Glomerular visceral epithelial cell (primary cell): ENCODE results near the gene POLD4.
A peak's percentile ranks its signal among the peaks of the same experiment; 100 is the strongest.
"Not testable (repeated sequence)": the region's sequence is repeated elsewhere in the genome, so short reads cannot be mapped to it uniquely, and the experiment has no call there.

ENCODE experiments used
- DNase-seq: peaks from one replicate; pipeline ENCODE4 v3.0.0-alpha.2; 2016; ENCODE audit errors: extremely low spot score

POLD4 gene

DNA sequence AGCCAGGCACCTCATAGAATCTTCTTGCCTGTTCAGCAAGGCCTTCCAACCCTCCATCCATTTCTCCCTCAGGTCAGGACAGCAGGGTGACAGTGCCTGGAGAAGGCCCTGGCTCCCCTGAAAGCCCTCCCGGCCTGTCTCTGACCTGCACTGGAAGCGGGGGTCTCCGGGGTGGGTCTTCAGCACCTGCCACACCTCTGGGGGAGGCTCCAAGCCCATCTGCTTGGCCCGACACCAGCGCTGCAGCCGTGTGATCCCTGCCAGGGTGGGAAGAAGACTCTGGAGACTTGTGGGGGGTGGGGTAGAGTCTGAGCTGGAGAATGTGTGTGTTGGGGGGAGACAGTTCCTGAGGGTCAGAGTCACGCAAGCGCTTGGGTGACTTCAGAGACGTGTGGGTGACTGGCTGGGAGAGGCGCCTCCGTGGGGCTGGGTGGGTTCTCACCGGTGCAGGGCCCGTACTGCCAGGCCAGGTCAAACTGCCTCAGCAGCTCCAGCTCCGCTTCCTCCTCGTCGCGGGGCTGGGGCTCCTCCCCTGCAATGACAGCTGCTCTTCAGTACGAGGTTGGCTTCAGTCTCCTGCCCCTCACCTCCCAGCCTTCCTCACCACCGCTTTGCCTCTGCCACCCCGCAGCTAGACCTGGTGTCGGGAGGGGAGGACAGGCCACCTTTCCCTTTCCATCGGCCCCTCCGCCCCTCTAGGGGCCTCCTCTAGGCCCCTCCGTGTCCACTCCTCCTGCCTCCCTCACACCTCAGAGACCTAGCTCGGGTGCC is 615 bp downstream of the POLD4 start:
- DNase-seq = peak; percentile 58

- peak; percentile 84 for DNase-seq
Measured at GRCh38 chr11:67351275-67352005, 1.9 kb downstream of the POLD4 start.

DNA sequence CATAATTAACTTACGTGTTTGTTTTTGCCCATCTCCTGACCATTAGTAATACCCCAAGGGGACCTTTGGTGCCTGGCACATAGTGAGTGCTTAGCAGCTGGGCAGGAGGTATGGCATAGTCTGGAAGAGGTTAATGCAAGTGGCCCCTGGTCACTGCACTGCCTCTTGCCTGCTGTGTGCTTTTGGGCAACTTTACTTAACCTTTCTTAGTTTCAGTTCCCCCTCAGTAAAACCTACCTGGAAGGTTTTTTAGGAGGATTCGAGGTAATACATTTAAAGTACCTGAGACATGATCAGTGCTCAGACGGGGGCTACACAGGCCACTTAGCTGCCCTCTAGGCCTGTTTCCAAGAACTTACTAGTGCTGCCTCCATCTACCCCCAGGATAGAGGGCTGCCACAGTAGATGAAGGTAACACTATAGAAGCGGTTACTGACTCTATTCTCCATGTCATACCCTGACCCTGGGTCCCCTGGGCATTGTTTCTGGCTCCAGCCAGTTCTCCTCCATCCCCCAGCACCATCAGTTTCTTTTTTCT is 3.3 kb downstream of the POLD4 start:
- DNase-seq = no peak

GRCh38 chr11:67349457-67349856 is 3.9 kb downstream of the POLD4 start:
- DNase-seq = no peak

DNA sequence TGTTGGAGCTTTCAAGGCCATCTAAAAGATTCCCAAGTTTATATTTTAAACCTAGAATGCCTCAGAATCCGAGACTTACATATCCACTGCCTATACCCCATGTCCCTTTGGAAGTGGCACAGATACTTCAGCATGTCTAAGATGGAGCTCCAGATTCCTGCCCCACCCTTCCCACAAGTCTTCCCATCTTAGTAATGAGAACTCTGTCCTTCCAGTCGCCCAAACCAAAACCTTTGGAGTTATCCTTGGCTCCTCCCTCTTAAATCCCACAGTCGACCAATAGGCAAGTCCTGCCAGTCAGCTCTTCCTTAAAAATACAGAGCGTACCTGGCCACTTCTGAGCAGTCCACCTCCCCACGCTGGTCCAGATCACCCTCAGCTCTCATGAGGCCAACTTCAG is 4.3 kb downstream of the POLD4 start:
- DNase-seq = no peak

DNA sequence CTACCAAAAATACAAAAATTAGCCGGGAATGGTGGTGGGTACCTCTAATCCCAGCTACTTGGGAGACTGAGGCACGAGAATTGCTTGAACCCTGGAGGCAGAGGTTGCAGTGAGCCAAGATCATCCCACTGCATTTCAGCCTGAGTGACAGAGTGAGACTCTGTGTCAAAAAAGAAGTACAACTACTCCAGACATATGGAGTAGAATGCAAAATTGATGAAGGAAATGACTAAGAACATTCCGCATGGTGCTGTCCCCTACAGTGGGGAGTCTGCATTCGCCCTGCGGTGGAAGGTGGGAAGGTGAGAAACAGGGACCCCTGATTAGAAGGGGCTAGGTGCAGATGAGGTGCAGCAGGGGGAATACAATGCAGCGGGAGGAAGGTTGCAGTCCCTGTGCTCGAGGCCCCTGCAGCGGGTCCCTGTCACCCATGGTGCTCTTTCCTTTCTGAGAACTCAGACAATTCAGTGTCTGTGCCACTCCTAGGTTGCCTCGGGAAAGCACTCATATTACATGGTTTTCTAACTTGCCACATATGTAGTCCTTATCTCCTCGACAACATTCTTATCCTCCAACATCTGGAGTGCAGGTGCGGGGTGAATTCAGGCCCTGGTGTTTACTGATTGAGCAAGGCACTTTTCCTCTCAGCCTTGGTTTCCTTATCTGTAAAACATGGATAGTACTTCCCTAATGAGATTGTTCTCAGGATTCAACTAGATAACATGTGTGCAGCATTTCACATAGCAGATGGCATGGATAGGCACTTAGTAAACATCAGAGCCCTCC is 5.2 kb downstream of the POLD4 start:
- no peak for DNase-seq

DNA sequence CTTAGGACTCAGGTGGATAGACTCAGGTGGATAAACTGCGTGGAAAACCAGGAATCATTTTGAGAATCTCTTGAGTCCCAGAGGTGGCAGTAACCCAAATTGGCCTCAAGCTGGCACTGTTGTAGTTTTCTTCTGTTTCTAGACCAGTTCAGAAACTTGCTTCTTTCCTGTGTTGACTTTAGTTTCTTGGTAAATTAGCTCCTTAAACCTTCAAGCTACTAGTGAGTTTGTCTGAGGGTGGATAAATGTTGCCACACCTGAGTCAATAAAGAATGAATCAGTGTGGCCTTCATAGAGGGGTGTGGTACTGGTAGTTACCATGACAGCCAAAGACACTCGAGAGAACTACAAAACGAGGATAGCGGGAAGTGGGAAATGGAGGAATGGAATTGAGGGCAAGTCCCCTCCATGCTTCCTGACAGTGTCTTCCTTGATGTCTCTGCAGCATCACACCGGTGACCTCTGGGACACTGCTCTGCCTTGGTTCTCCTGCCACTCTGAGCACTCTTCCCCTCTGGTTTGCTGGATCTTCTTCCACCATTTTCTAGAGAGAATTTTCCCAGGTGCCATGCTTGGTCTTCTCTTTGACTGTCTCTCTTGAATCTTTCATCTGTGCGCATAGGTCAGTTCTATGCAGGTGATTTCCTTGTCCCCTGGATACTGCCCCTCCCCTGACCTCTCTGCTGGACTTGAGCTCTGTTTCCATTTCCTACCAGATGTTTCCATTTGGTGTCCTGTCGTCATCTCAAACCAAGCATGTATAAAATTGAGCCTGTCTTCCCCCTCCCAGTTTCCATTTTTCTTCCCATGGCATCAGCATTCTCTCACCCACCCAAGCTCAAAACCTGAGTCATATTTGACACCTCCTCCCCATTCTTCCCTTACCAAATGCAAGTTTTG is 7.2 kb downstream of the POLD4 start:
- peak; percentile 41 for DNase-seq

DNA sequence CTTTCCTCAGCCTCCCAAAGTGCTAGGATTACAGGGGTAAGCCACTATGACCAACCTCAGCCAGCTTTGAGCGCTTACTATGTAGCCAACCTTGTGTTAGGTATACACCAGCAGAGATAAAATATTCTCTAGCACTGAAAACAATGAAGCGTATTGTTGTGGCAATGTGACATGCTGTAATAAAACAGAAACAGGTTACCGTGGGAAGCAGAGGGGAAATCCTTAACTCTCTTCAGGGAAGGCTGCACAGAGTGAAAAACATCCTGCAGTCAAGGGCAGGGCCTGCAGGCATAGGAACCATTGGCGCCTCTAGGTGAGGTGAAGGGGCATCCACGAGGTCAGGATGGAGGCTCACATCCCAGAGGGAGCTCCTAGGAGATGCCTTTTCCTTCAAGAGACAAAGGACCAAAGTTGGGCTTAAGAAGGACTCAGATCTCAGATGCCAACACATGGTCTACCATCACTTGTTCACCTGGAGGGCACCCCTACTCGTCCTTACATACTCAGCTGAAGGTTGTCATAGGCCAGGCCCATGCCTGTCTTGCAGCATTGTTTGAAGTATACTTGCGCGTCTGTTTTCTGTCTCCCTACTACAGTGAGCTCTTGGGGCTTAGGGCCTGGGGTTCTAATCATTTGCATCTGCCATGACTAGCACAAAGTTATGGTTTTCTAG is 8.0 kb downstream of the POLD4 start:
- no peak for DNase-seq

DNA sequence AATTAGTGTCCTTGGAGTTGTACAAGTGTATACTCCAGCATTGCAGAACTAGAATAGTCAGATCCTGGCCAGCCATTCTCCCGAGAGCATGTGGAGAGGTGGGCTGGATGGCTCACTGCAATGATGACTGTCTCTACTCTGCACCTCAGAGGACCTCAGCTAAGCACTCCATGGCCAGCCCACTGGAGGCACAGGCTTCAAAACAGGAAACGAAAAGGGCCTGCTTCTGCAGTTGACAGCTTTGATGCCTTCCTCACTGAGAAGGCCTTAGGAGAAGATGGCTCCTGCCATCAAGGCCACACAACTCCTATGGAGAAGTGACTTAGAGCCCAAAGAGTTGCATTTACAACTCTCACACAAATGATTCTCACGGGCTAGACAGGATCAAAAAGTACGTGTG is 9.1 kb downstream of the POLD4 start:
- DNase-seq = no peak

- DNase-seq = no peak
Measured at GRCh38 chr11:67337257-67337656, 16.1 kb downstream of the POLD4 start.

DNA sequence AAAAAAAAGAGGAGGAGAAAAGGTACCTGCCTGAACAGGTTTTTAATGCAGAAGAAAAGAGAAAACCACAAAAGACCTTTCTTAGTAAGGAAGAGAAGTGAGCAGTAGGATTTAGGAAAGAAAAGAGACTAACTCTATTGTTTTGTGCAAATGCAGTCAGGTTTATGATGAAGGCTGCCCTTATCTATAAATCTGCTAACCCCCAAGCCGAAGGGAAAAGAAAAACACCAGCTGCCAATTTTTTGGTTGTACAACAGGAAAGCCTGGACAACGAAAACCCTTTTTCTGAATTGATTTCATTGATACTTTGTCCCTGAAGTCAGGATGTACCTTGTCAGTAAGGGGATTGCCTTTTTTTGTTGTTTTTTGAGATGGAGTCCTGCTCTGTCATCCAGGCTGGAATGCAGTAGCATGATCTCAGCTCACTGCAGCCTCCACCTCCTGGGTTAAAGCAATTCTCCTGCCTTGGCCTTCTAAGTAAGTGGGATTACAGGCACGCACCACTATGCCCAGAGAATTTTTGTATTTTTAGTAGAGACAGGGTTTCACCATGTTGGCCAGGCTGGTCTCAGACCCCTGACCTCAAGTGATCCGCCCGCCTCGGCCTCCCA is 21.2 kb downstream of the POLD4 start:
- no peak for DNase-seq

- no peak for DNase-seq
Measured at GRCh38 chr11:67323526-67323925, 29.8 kb downstream of the POLD4 start.

GRCh38 chr11:67322049-67322448 is 31.3 kb downstream of the POLD4 start:
- no peak for DNase-seq

DNA sequence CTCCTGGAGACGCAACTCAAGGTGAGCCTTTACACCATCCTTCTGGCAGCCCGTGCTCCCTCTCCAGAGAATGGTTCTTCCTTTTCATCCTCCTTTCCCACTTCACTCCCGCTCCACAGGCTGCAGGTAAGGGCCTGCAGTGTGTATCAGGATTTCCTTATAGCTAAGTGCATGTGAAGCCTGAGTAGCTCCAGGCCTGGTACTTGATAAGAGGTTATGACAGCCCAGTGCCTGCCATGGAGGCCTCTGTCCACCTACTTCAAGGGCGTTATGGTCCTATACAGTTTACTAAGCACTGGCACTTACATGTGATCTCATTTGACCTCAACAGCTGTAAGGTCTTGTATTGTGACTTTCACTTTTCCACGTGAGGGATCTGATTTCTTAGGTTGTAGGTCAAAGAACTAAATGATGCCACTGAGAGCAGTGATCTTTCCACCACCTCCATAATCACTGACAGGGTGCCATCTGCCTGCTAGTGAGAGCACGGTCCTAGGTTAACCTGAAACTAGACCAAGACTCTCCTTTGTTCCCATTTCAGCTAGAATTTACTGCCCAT is 32.0 kb downstream of the POLD4 start:
- DNase-seq = no peak

- no peak for DNase-seq
Measured at GRCh38 chr11:67320691-67321090, 32.7 kb downstream of the POLD4 start.

DNA sequence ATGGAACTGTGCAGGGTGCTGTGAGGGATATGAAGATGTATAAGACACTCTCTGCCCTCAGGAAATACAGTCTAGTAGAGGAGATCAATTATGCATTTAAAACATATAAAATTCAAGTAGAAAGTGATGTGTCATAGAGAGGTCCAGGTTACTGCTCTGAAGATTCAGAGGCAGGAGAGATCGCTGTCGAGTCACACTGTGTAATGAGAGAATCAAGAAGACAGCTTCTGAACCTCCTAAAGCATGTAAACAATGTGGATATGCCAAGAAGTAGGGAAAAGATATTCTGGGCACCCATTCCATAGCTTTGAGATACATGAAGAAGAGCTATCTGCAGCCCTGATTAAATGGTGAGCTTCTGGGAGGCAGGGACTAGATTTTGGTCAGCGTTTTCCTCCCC is 33.3 kb downstream of the POLD4 start:
- DNase-seq = no peak

DNA sequence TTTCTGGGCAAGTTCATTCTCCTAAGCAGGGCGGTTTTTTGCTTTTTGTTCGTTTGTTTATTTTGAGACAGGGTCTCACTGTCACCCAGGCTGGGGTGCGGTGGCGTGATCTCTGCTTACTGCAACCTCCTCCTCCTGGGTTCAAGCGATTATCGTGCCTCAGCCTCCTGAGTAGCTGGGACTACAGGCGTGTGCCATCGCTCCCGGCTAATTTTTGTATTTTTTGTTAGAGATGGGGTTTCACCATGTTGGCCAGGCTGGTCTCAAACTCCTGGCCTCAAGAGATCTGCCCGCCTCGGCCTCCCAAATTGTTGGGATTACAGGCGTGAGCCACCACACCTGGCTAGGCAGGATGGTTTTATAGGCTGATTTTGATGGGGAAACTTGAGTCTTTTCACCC is 34.5 kb downstream of the POLD4 start:
- DNase-seq = not testable (repeated sequence)

DNA sequence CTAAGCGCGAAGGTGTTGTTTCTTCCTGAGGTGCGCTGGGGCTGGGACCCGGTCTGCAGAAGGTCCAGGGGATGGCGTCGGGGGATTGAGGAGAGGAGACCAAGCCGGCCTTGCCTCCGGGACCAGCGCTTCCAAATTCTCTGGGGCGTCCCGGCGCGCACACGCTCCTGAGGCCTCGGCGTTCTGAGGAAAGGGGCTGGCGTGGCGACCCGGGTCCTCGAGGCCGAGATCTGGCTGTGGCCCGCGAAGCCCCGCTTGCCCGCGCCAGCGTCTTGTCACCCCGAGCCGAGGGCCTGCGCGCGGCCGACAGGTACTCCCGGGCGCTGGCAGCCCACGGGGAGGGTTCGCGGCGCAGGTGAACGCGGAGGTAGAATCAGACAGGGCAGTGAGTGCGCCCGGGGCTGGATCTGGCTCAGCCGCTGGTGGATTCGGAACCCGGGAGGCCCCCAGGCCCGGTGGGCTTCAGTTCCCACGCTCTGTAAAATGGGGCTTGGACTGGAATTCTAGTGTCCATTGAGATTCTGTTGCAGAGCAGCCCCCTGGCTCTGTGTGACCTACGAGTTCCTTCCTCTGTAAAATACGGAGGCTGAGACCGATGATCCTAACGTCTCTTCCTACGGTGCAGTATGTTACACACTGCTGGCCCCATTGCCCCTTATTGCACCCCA is 35.3 kb downstream of the POLD4 start:
- no peak for DNase-seq

GRCh38 chr11:67317205-67317887 is 36.0 kb downstream of the POLD4 start:
- DNase-seq = peak; percentile 95
